Lower lobe of right lung (tissue), 2 donors: ENCODE measurements around the gene IPCEF1. TPM values are rescaled to one million over a fixed set of nuclear protein-coding genes. Genes with fewer than 3 reads are reported as not detected.

Experiments
- ATAC-seq, 2 donors: fragments of 200-7000 bp; cut with Tn5 transposase; one replicate each; pipeline ENCODE4 v1.9.1; 2020 to 2022; ENCODE audit warnings: mild to moderate bottlenecking in 2 of 2, moderate library complexity in 2 of 2
- DNase-seq: peaks from one replicate; pipeline ENCODE4 v3.0.0-alpha.2; 2020
- H3K27ac ChIP-seq: fragments of 200-600 bp; one replicate; pipeline ENCODE4 v1.8.0; 2022
- H3K27me3 ChIP-seq: fragments of 200-600 bp; one replicate; pipeline ENCODE4 v1.8.0; 2022; ENCODE audit warnings: low read depth
- H3K36me3 ChIP-seq: fragments of 200-600 bp; one replicate; pipeline ENCODE4 v1.8.0; 2022; ENCODE audit warnings: mild to moderate bottlenecking
- H3K4me1 ChIP-seq: fragments of 200-600 bp; one replicate; pipeline ENCODE4 v1.8.0; 2022
- H3K4me3 ChIP-seq: fragments of 200-600 bp; one replicate; pipeline ENCODE4 v1.8.0; 2022; ENCODE audit warnings: mild to moderate bottlenecking
- H3K9me3 ChIP-seq: fragments of 200-600 bp; one replicate; pipeline ENCODE4 v1.8.0; 2022
- intact Hi-C: fragments of 100-400 bp; cut with DNase I; formaldehyde crosslinking; loops from one replicate; pipeline ENCODE4 v1.11.0; 2022
- total RNA-seq: library from RNA; stranded (reverse); fragmentation: NEBNext Ultra II Directional; extraction: Animal tissue kit (Norgen Biotek cat#: 25700); gene quantifications from one replicate; pipeline ENCODE4 v1.2.1, GENCODE V29; 2021
- TF ChIP-seq, protein P1 (sequence below): fragments of 200-600 bp; IDR thresholded peaks from one replicate; pipeline ENCODE4 v1.8.0; 2022; ENCODE audit warnings: antibody characterized with exemption, mild to moderate bottlenecking
- donor health status: DM: no; HTN: yes; CAD: no; lungs with severe emphysema.

Gene IPCEF1
- total RNA-seq, 1 donor from 2014 or later: 7.9 TPM

DNA sequence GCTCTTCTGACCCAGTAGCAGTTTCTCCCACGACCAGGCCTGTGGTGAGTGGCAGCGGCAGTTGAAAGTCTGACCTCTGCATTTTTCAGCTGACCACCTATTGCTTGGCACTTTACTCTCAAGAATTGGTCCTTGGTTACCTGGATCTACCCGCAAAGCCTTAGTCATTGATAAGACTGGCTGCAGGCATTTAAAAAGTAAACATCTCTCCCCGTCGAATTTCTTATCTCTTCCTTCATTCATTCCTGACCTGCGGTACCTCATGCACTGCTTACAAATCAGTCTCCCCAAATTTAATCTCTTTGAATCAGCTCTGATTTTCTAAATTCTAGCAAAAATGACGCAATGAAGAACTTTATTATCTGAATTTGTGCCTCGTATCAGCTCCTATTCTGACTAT lies 26.1 kb upstream of the IPCEF1 start:
- Histone ChIP-seq H3K27ac (no peak overlapping the region), H3K27me3 (no peaks in the 10 kb centered on the region), H3K36me3 (no peaks in the 10 kb centered on the region), H3K4me1 (no peaks in the 10 kb centered on the region), H3K9me3 (no peaks in the 10 kb centered on the region), H3K4me3 (no peak overlapping the region)
- TF ChIP-seq, protein P1, sequence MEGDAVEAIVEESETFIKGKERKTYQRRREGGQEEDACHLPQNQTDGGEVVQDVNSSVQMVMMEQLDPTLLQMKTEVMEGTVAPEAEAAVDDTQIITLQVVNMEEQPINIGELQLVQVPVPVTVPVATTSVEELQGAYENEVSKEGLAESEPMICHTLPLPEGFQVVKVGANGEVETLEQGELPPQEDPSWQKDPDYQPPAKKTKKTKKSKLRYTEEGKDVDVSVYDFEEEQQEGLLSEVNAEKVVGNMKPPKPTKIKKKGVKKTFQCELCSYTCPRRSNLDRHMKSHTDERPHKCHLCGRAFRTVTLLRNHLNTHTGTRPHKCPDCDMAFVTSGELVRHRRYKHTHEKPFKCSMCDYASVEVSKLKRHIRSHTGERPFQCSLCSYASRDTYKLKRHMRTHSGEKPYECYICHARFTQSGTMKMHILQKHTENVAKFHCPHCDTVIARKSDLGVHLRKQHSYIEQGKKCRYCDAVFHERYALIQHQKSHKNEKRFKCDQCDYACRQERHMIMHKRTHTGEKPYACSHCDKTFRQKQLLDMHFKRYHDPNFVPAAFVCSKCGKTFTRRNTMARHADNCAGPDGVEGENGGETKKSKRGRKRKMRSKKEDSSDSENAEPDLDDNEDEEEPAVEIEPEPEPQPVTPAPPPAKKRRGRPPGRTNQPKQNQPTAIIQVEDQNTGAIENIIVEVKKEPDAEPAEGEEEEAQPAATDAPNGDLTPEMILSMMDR: no peak
- intact Hi-C loops: no loop called here
- DNase-seq: no peak
- ATAC-seq: no peak

DNA sequence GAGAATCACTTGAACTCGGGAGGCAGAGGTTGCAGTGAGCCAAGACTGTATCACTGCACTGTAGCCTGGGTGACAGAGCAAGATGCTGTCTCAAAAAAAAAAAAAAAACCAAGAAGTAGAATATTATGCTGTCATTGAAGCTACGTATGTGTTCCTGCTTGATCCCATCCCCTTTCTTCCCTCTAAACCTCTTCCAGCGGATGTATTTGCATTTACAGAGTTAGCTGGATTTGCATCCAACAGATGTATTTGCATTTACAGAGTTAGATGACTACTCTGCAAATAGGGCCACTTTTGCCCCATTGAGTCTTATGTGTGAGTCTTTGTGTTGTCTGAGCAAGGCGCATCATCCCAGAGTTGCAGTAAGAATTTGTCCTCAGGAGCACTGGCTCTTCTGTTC lies 24.9 kb upstream of the IPCEF1 start:
- TF ChIP-seq, protein P1: no peak
- Histone ChIP-seq H3K4me3 (no peak overlapping the region), H3K27me3 (no peaks in the 10 kb centered on the region), H3K4me1 (no peaks in the 10 kb centered on the region), H3K36me3 (no peaks in the 10 kb centered on the region), H3K27ac (no peak overlapping the region), H3K9me3 (no peaks in the 10 kb centered on the region)
- ATAC-seq (no peak), DNase-seq (no peak)
- intact Hi-C loops: no loop called here

- H3K9me3 ChIP-seq: no peaks in the 10 kb centered on the region
- no peaks in the 10 kb centered on the region for H3K4me1 ChIP-seq
- H3K27ac ChIP-seq: no peak overlapping the region
- no peak for DNase-seq
- H3K36me3 ChIP-seq: no peaks in the 10 kb centered on the region
- H3K4me3 ChIP-seq: no peak overlapping the region
- no peaks in the 10 kb centered on the region for H3K27me3 ChIP-seq
- ATAC-seq: peak in 1 of 2 donors; percentile 73
- TF ChIP-seq, protein P1: no peak
- intact Hi-C loops: no loop called here
Measured at GRCh38 chr6:154380741-154381140, 24.1 kb upstream of the IPCEF1 start.

DNA sequence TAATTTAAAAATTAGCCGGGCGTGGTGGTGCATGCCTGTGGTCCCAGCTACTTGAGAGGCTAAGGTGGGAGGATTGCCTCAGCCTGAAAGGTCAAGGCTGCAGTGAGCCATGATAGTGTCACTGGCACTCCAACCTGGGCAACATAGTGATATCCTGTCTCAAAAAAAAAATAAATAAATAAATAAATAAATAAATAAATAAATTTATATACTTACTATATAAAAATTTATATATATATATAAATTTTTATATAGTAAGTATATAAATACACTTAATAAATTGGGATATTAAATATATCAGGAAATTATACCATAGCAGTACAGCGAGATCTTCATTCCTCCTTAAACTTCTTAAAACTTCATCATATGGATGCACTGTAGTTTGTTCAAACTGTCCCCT lies 23.0 kb upstream of the IPCEF1 start:
- Histone ChIP-seq H3K27ac (no peak overlapping the region), H3K4me3 (no peak overlapping the region), H3K27me3 (no peaks in the 10 kb centered on the region), H3K9me3 (no peaks in the 10 kb centered on the region), H3K4me1 (no peaks in the 10 kb centered on the region), H3K36me3 (no peaks in the 10 kb centered on the region)
- no peak for ATAC-seq
- no peak for DNase-seq
- TF ChIP-seq, protein P1: no peak
- intact Hi-C loops: no loop called here

DNA sequence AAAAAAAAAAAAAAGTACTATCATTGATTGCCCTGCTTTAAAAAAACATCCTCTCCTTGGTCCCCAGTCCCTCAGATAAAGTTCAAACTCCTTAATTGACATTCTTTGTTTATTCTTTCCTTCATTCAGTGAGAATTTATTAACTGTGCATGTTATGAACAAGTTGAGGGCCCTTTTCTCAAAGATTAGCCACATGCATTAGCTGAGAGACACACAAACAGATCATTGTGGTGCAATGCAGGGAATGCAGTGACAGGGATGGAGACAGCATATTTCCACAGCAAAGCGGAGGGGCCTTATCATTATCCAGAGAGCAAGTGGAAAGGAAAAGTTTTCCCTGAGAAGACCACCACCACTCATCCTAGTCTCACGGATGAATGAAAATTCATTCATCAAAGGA lies 21.9 kb upstream of the IPCEF1 start:
- no peaks in the 10 kb centered on the region for H3K9me3 ChIP-seq
- H3K27ac ChIP-seq: no peak overlapping the region
- intact Hi-C loops: no loop called here
- H3K4me3 ChIP-seq: no peak overlapping the region
- ATAC-seq (no peak), DNase-seq (no peak)
- H3K27me3 ChIP-seq: no peaks in the 10 kb centered on the region
- TF ChIP-seq, protein P1: no peak
- no peaks in the 10 kb centered on the region for H3K36me3 ChIP-seq
- no peaks in the 10 kb centered on the region for H3K4me1 ChIP-seq

GRCh38 chr6:154377726-154378125 lies 21.1 kb upstream of the IPCEF1 start:
- no peak overlapping the region for H3K27ac ChIP-seq
- H3K4me1 ChIP-seq: no peaks in the 10 kb centered on the region
- intact Hi-C loops: no loop called here
- ATAC-seq (no peak), DNase-seq (no peak)
- H3K27me3 ChIP-seq: no peaks in the 10 kb centered on the region
- TF ChIP-seq, protein P1: no peak
- H3K36me3 ChIP-seq: no peaks in the 10 kb centered on the region
- no peak overlapping the region for H3K4me3 ChIP-seq
- H3K9me3 ChIP-seq: no peaks in the 10 kb centered on the region
